HCT116 (cell line): ENCODE data around the gene GRIA4. TPM values are rescaled to one million over a fixed set of nuclear protein-coding genes. Genes with fewer than 3 reads are reported as not detected.

Experiments used
- ATAC-seq: fragments of 200-7000 bp; cut with Tn5 transposase; 2 replicates; pipeline ENCODE4 v1.9.1; 2020; ENCODE audit warnings: mild to moderate bottlenecking, moderate library complexity
- BruUV-seq: library from RNA; stranded (reverse); fragments of 400-500 nt; replicated peaks from 2 replicates; lab custom pipeline; 2021; lab: Mats Ljungman, UMichigan
- CTCF ChIA-PET: fragments of 300-600 bp; sonication (Branson Sonifier 250); formaldehyde crosslinking; loops from one replicate; lab custom pipeline; 2021; ENCODE audit warnings: antibody characterized with exemption; lab: Charles Lee
- POLR2A ChIA-PET: fragments of 300-600, 350-600 bp; sonication (Branson Sonifier 250); formaldehyde crosslinking; loops from one replicate; lab custom pipeline; 2021; ENCODE audit warnings: antibody characterized with exemption; lab: Charles Lee
- RAD21 ChIA-PET, 2 experiments: fragments of 300-600 bp; sonication (Branson Sonifier 250); formaldehyde crosslinking; loops; one replicate each; lab custom pipeline; 2023; ENCODE audit warnings: low total read pairs in 2 of 2; ENCODE audit not compliant: uncharacterized antibody in 2 of 2, unreplicated experiment in 2 of 2, low non-redundant PET in 1 of 2; lab: Charles Lee
- DNase-seq: peaks from one replicate; pipeline ENCODE4 v3.0.0-alpha.2; 2010; ENCODE audit warnings: low read depth, low spot score
- H2AFZ ChIP-seq: fragments of 200-600 bp; shearing (Covaris generic), sonication (generic); 2 replicates; pipeline ENCODE4 v1.6.1; 2017; ENCODE audit warnings: low read depth, mixed run types, mixed read lengths, antibody characterized with exemption, low read length; ENCODE audit not compliant: poor library complexity, severe bottlenecking
- H3K27ac ChIP-seq: 2 replicates; pipeline ENCODE4 v1.5.1; 2012; ENCODE audit warnings: low read depth, low read length
- H3K27me3 ChIP-seq: fragments of 200-600 bp; sonication (generic); 2 replicates; pipeline ENCODE4 v1.6.1; 2016; ENCODE audit warnings: mixed run types, low read length, mixed read lengths; ENCODE audit not compliant: insufficient read depth
- H3K36me3 ChIP-seq, 2 experiments: fragments of 200-500 bp in 1 of 2; fragments of 200-600 bp in 1 of 2; sonication (Bioruptor generic) in 1 of 2; sonication (generic) in 1 of 2; 2 replicates each; pipeline versions ENCODE4 v1.5.1 to v1.6.1; 2014 to 2016; ENCODE audit warnings: low read length in 2 of 2, inconsistent platforms in 1 of 2, mixed read lengths in 1 of 2, mixed run types in 1 of 2; ENCODE audit not compliant: insufficient read depth in 2 of 2, control insufficient read depth in 1 of 2
- H3K4me1 ChIP-seq, 2 experiments: fragments of 200-600 bp in 1 of 2; sonication (generic) in 1 of 2; 2 replicates each; pipeline versions ENCODE4 v1.5.1 to v1.6.1; 2012 to 2017; ENCODE audit warnings: low read length in 2 of 2, inconsistent platforms in 1 of 2, mild to moderate bottlenecking in 1 of 2, mixed read lengths in 1 of 2, mixed run types in 1 of 2, moderate library complexity in 1 of 2; ENCODE audit not compliant: insufficient read depth in 2 of 2, control insufficient read depth in 1 of 2
- H3K4me2 ChIP-seq: fragments of 200-600 bp; sonication (generic); 2 replicates; pipeline ENCODE4 v1.6.1; 2017; ENCODE audit warnings: mixed run types, low read length, mixed read lengths
- H3K4me3 ChIP-seq, 2 experiments: fragments of 200-600 bp in 1 of 2; sonication (generic) in 1 of 2; replicated peaks in 1 of 2; 2 replicates each; pipeline ENCODE4 v1.5.1; 2011 to 2016; ENCODE audit warnings: low read length in 2 of 2, control low read depth in 1 of 2, low read depth in 1 of 2, mild to moderate bottlenecking in 1 of 2, mixed read lengths in 1 of 2, mixed run types in 1 of 2
- H3K79me2 ChIP-seq: fragments of 200-600 bp; sonication (generic); 2 replicates; pipeline ENCODE4 v1.6.1; 2017; ENCODE audit warnings: mild to moderate bottlenecking, mixed run types, low read length, moderate library complexity, mixed read lengths; ENCODE audit not compliant: insufficient read depth
- H3K9ac ChIP-seq: fragments of 200-600 bp; sonication (generic); 2 replicates; pipeline ENCODE4 v1.6.1; 2016; ENCODE audit warnings: low read length, mixed read lengths
- H3K9me2 ChIP-seq: fragments of 200-600 bp; sonication (generic), shearing (Covaris generic); 2 replicates; pipeline ENCODE4 v1.6.1; 2017; ENCODE audit warnings: mixed run types, mild to moderate bottlenecking, moderate library complexity; ENCODE audit not compliant: insufficient read depth
- H3K9me3 ChIP-seq, 2 experiments: fragments of 200-500 bp in 1 of 2; fragments of 200-600 bp in 1 of 2; sonication (Bioruptor generic) in 1 of 2; sonication (generic) in 1 of 2; 2 replicates each; pipeline ENCODE4 v1.6.1; 2014 to 2017; ENCODE audit warnings: low read length in 2 of 2, mixed read lengths in 2 of 2, inconsistent platforms in 1 of 2, low read depth in 1 of 2, mild to moderate bottlenecking in 1 of 2, mixed run types in 1 of 2, moderate library complexity in 1 of 2; ENCODE audit not compliant: control insufficient read depth in 1 of 2, insufficient read depth in 1 of 2
- H4K20me1 ChIP-seq: fragments of 200-600 bp; sonication (generic), shearing (Covaris generic); 2 replicates; pipeline ENCODE4 v1.6.1; 2017; ENCODE audit warnings: mixed run types, mild to moderate bottlenecking, moderate library complexity; ENCODE audit not compliant: insufficient read depth
- CEBPB ChIP-seq: IDR thresholded peaks from 2 replicates; pipeline ENCODE4 v1.6.1; 2012; ENCODE audit warnings: low read depth
- CTCF ChIP-seq, 3 experiments: fragments of 200-600 bp in 1 of 3; sonication (generic) in 1 of 3; IDR thresholded peaks in 2 of 3; conservative IDR thresholded peaks in 1 of 3; 2 replicates each; pipeline ENCODE4 v1.5.1; 2012 to 2017; ENCODE audit warnings: low read depth in 2 of 3, low read length in 2 of 3, antibody characterized with exemption in 1 of 3, borderline replicate concordance in 1 of 3, control low read depth in 1 of 3, mild to moderate bottlenecking in 1 of 3, mixed read lengths in 1 of 3, mixed run types in 1 of 3, moderate library complexity in 1 of 3; ENCODE audit not compliant: insufficient read depth in 1 of 3
- EGR1 ChIP-seq: IDR thresholded peaks from 2 replicates; pipeline ENCODE4 v1.6.1; 2012; ENCODE audit warnings: low read depth
- ELF1 ChIP-seq: IDR thresholded peaks from 2 replicates; pipeline ENCODE4 v1.6.1; 2012; ENCODE audit warnings: low read depth, borderline replicate concordance
- EZH2phosphoT487 ChIP-seq: fragments of 200-600 bp; IDR thresholded peaks from 2 replicates; pipeline ENCODE4 v1.6.1; 2018; ENCODE audit warnings: antibody characterized with exemption, borderline replicate concordance
- FOSL1 ChIP-seq: IDR thresholded peaks from 2 replicates; pipeline ENCODE4 v1.6.1; 2012; ENCODE audit warnings: low read depth
- JUND ChIP-seq: IDR thresholded peaks from 2 replicates; pipeline ENCODE4 v1.6.1; 2012
- POLR2AphosphoS5 ChIP-seq: IDR thresholded peaks from 2 replicates; pipeline ENCODE4 v1.6.1; 2011; ENCODE audit warnings: mild to moderate bottlenecking, low read depth, low read length, moderate library complexity
- SIN3A ChIP-seq: IDR thresholded peaks from 2 replicates; pipeline ENCODE4 v1.6.1; 2012; ENCODE audit warnings: low read depth
- SP1 ChIP-seq: IDR thresholded peaks from 2 replicates; pipeline ENCODE4 v1.6.1; 2012; ENCODE audit warnings: low read depth
- SRF ChIP-seq: IDR thresholded peaks from 2 replicates; pipeline ENCODE4 v1.6.1; 2012; ENCODE audit warnings: low read depth
- TCF7L2 ChIP-seq: IDR thresholded peaks from 2 replicates; pipeline ENCODE4 v1.7.0; 2011; ENCODE audit warnings: borderline replicate concordance, inconsistent platforms; ENCODE audit not compliant: insufficient read depth, insufficient read length; ENCODE audit errors: extremely low read depth
- YY1 ChIP-seq: IDR thresholded peaks from 2 replicates; pipeline ENCODE4 v1.6.1; 2011; ENCODE audit warnings: low read length, low read depth, moderate library complexity, mild to moderate bottlenecking; ENCODE audit not compliant: insufficient replicate concordance; ENCODE audit errors: extremely low read depth
- ZBTB33 ChIP-seq: IDR thresholded peaks from 2 replicates; pipeline ENCODE4 v1.6.1; 2011; ENCODE audit warnings: mild to moderate bottlenecking, low read length, moderate library complexity; ENCODE audit not compliant: insufficient replicate concordance; ENCODE audit errors: extremely low read depth
- ZFX ChIP-seq: fragments of 450-650 bp; IDR thresholded peaks from 2 replicates; pipeline ENCODE4 v1.6.1; 2017
- intact Hi-C: fragments of 100-400 bp; cut with micrococcal nuclease; formaldehyde crosslinking; loops from 2 replicates; pipeline ENCODE4 v1.10.0; 2022
- total RNA-seq: library from RNA; stranded (reverse); gene quantifications from one replicate; pipeline ENCODE4 v1.2.1, GENCODE V29; 2021; ENCODE audit not compliant: unreplicated experiment
- TF ChIP-seq, protein P1 (sequence below): IDR thresholded peaks from 2 replicates; pipeline ENCODE4 v1.6.1; 2012; ENCODE audit warnings: low read depth
- TF ChIP-seq, protein P2 (sequence below): IDR thresholded peaks from 2 replicates; pipeline ENCODE4 v1.6.1; 2012

Gene GRIA4
- total RNA-seq, 1 experiment from 2014 or later, result not detected

DNA sequence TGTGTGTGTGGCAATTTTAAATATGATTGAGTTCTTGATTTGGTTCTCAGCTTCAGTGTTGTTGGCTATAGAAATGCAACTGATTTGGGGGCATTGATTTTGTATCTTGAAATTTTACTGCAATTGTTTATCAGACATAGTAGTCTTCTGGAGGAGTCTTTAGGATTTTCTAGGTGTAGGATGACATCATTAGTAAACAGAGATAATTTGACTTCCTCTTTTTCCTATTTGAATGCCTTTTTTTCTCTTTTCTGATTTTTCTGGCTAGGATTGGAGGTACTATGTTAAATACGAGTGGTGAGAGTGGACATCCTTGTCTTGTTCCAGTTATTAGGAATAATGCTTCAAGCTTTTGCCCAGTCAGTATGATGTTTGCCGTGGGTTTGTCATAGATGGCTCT is 287.3 kb downstream of the GRIA4 start:
- H3K9me2 ChIP-seq, result no peaks in the 10 kb centered on the region
- H3K27ac ChIP-seq, result no peak overlapping the region
- TF ChIP-seq CEBPB (no peak), EZH2phosphoT487 (no peak), SRF (no peak), TCF7L2 (no peak), CTCF (IDR thresholded peaks at IDR 0.05 in 2 of 3, conservative IDR thresholded peaks at IDR 0.05 in 1 of 3; ENCODE audit: borderline replicate concordance in 1 of 3, insufficient read depth in 1 of 3, low read depth in 2 of 3, low read length in 2 of 3) (no peak), FOSL1 (no peak), ZFX (no peak), ELF1 (no peak), ZBTB33 (no peak), YY1 (no peak), JUND (no peak), EGR1 (no peak), SIN3A (no peak), SP1 (no peak), POLR2AphosphoS5 (no peak)
- TF ChIP-seq, protein P1, sequence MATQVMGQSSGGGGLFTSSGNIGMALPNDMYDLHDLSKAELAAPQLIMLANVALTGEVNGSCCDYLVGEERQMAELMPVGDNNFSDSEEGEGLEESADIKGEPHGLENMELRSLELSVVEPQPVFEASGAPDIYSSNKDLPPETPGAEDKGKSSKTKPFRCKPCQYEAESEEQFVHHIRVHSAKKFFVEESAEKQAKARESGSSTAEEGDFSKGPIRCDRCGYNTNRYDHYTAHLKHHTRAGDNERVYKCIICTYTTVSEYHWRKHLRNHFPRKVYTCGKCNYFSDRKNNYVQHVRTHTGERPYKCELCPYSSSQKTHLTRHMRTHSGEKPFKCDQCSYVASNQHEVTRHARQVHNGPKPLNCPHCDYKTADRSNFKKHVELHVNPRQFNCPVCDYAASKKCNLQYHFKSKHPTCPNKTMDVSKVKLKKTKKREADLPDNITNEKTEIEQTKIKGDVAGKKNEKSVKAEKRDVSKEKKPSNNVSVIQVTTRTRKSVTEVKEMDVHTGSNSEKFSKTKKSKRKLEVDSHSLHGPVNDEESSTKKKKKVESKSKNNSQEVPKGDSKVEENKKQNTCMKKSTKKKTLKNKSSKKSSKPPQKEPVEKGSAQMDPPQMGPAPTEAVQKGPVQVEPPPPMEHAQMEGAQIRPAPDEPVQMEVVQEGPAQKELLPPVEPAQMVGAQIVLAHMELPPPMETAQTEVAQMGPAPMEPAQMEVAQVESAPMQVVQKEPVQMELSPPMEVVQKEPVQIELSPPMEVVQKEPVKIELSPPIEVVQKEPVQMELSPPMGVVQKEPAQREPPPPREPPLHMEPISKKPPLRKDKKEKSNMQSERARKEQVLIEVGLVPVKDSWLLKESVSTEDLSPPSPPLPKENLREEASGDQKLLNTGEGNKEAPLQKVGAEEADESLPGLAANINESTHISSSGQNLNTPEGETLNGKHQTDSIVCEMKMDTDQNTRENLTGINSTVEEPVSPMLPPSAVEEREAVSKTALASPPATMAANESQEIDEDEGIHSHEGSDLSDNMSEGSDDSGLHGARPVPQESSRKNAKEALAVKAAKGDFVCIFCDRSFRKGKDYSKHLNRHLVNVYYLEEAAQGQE, result no peak
- TF ChIP-seq, protein P2, sequence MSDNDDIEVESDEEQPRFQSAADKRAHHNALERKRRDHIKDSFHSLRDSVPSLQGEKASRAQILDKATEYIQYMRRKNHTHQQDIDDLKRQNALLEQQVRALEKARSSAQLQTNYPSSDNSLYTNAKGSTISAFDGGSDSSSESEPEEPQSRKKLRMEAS, result no peak
- H3K4me2 ChIP-seq, result no peak overlapping the region
- DNase-seq (no peak), ATAC-seq (no peak)
- H3K79me2 ChIP-seq, result no peaks in the 10 kb centered on the region
- no peak overlapping the region for H3K9ac ChIP-seq
- intact Hi-C loops, result no loop called here
- POLR2A ChIA-PET, result no interaction called here
- H3K9me3 ChIP-seq, result no peaks in the 10 kb centered on the region
- H2AFZ ChIP-seq, result no peak overlapping the region
- no peaks in the 10 kb centered on the region for H4K20me1 ChIP-seq
- CTCF ChIA-PET, result no interaction called here
- H3K4me3 ChIP-seq, result no peak overlapping the region
- no peaks in the 10 kb centered on the region for H3K4me1 ChIP-seq
- RAD21 ChIA-PET, result no interaction called here
- BruUV-seq, result no TSS peak
- H3K27me3 ChIP-seq, result no peaks in the 10 kb centered on the region
- H3K36me3 ChIP-seq, result no peaks in the 10 kb centered on the region
